Naive thymus-derived CD8-positive, alpha-beta T cell (primary cell): Measurements from ENCODE around the gene TANGO2. TPM values are rescaled to one million over a fixed set of nuclear protein-coding genes. Genes with fewer than 3 reads are reported as not detected.

Experiments used
- ATAC-seq, 2 donors: fragments of 150-1000 bp; cut with Tn5 transposase in 1 of 2; sonication (Bioruptor Pico), chemical (Tn5 transposase) in 1 of 2; 1 replicate in 1 of 2; 2 replicates in 1 of 2; pipeline ENCODE4 v1.10.0; 2021; ENCODE audit warnings: mild to moderate bottlenecking in 2 of 2, moderate library complexity in 2 of 2
- POLR2A ChIA-PET: fragments of 350-600 bp; sonication (Branson Sonifier 250); formaldehyde crosslinking; loops from one replicate; lab custom pipeline; 2021; ENCODE audit warnings: antibody characterized with exemption; lab: Charles Lee
- DNase-seq, 10 donors: peaks; one replicate each; pipeline versions ENCODE4 v3.0.0 to v3.0.0-alpha.2; 2020 to 2022
- H3K27ac Mint-ChIP-seq, 10 donors: one replicate each; pipeline ENCODE4 v1.8.0; 2020 to 2022; ENCODE audit warnings: mild to moderate bottlenecking in 10 of 10, mixed read lengths in 10 of 10, moderate library complexity in 4 of 10, inconsistent platforms in 1 of 10
- H3K27me3 Mint-ChIP-seq, 5 donors: one replicate each; pipeline ENCODE4 v1.8.0; 2021 to 2022; ENCODE audit warnings: mixed read lengths in 5 of 5
- H3K36me3 Mint-ChIP-seq, 3 donors: one replicate each; pipeline ENCODE4 v1.8.0; 2020 to 2022; ENCODE audit warnings: mixed read lengths in 3 of 3, mild to moderate bottlenecking in 2 of 3, inconsistent platforms in 1 of 3
- H3K4me1 Mint-ChIP-seq, 4 donors: one replicate each; pipeline ENCODE4 v1.8.0; 2021 to 2022; ENCODE audit warnings: mixed read lengths in 4 of 4
- H3K4me3 Mint-ChIP-seq, 10 donors: one replicate each; pipeline ENCODE4 v1.8.0; 2020 to 2022; ENCODE audit warnings: mild to moderate bottlenecking in 10 of 10, mixed read lengths in 10 of 10, moderate library complexity in 6 of 10, inconsistent platforms in 1 of 10
- H3K9me3 Mint-ChIP-seq, 9 donors: one replicate each; pipeline ENCODE4 v1.8.0; 2020 to 2022; ENCODE audit warnings: mixed read lengths in 9 of 9, mild to moderate bottlenecking in 3 of 9, inconsistent platforms in 1 of 9, moderate library complexity in 1 of 9
- polyA plus RNA-seq, 3 donors: library from polyadenylated mRNA; unstranded; fragments of 300-500 nt; fragmentation: Illumina TruSeq; gene quantifications; one replicate each; pipeline ENCODE4 v1.2.3, GENCODE V29; 2021
- total RNA-seq, 8 experiments: library from RNA in 2 of 8; stranded (reverse) in 2 of 8; gene quantifications; one replicate each; pipeline ENCODE4 v1.2.3 and lab custom pipeline; 2021 to 2026

Gene TANGO2
- total and polyA plus RNA-seq, 5 experiments from 2014 or later = 22.6 to 38.0 (median 36.2) TPM

DNA sequence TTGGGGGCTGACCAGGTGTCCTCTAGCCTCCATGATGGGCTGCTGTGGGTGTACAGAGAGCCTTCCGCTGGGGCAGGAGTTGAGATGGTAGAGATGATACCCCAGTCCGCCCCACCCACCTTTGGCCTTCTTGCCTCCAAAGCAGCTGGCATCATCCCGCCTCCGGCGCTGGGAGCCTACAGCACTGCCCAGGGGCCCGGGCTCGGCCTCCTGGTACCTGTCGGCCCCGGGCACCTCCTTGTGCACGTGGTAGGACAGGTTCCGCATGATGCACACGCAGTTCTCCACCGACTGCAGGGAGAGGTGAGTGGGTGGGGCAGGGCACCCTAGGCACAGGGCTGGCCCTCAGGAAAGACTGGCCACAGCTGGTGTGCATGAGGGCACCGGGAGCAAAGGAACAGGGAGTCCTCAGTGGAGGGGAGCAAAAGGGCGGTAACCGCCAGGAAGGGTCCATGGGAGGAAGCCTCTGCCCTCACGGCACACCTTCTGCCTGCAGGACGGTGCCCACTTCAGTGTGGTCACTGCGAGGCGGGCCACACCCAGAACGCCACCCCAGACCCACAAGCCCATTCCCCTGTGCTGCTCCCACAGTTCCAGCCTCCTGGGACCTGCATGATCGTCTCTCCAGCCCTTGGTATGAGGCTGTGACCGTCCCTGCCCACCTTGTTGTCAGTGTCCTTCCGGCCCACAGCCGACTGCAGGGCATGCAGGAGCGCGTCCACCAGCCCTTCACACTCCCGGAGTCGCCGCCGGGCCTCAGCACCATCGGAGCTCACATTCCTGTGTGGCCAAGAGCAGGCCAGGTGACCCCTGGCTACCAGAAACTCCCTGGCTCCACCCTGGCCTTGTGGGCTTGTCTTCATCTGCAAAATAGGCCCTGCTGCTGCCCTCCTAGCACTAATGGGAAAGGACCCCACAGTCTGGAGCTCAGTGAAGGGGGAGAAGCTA, 43.3 kb upstream of the TANGO2 start:
- H3K9me3 Mint-ChIP-seq = no peaks in the 10 kb centered on the region
- H3K4me3 Mint-ChIP-seq = no peak overlapping the region
- peaks cover 7 to 17% (median 11%) of the 10 kb centered on the region in 4 donors for H3K4me1 Mint-ChIP-seq
- H3K36me3 Mint-ChIP-seq = no peaks in the 10 kb centered on the region
- ATAC-seq = no peak
- DNase-seq = no peak
- no peak overlapping the region for H3K27ac Mint-ChIP-seq
- H3K27me3 Mint-ChIP-seq = no peaks in the 10 kb centered on the region
- POLR2A ChIA-PET = no interaction called here

- peaks cover 7 to 17% (median 11%) of the 10 kb centered on the region in 4 donors for H3K4me1 Mint-ChIP-seq
- POLR2A ChIA-PET = no interaction called here
- ATAC-seq = no peak
- no peaks in the 10 kb centered on the region for H3K27me3 Mint-ChIP-seq
- H3K9me3 Mint-ChIP-seq = no peaks in the 10 kb centered on the region
- no peak overlapping the region for H3K4me3 Mint-ChIP-seq
- H3K36me3 Mint-ChIP-seq = no peaks in the 10 kb centered on the region
- no peak overlapping the region for H3K27ac Mint-ChIP-seq
- no peak for DNase-seq
These were observed 42.2 kb upstream of the TANGO2 start for GRCh38 chr22:19978748-19979147.

DNA sequence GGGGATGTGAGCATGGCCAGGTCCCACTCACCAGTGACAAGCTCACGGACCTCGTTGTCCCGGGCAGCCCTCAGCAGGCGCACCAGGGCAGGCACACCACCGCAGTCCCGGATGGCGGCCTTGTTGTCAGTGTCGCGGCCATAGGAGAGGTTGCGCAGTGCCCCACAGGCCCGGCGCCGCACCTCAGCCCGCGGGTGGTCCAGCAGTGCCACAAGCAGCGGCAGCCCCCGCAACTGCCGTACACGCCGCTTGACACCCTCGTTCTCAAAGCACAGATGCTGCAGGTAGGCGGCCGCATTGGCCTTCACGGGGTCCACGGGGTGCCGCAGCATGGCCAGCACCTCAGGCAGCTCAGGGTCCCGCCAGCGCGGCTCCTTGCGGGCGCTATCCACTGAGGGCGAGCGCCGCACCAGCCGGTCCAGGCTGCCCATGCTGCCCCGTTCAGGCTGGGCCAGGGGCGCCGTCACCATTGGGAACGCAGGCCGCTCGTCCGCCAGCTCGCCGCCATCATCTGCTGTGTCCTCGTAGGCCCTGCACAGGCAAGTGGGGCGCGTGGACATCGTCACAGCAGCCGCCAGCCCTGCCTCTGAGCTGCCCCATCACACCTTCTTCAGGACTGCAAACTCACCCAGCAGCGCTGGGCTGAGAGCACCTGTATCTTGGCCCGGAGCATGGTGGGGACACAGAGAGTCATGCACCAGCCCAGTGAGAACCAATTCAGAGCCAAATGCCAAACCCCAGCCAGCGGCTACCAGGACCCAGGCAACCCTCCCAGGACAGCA, 41.0 kb upstream of the TANGO2 start:
- H3K27ac Mint-ChIP-seq = peak overlapping the region in 1 of 10 donors; percentile 4
- peaks cover 6 to 8% (median 8%) of the 10 kb centered on the region in 4 donors for H3K4me1 Mint-ChIP-seq
- POLR2A ChIA-PET = no interaction called here
- no peaks in the 10 kb centered on the region for H3K9me3 Mint-ChIP-seq
- H3K4me3 Mint-ChIP-seq = no peak overlapping the region
- DNase-seq (no peak), ATAC-seq (no peak)
- H3K27me3 Mint-ChIP-seq = no peaks in the 10 kb centered on the region
- no peaks in the 10 kb centered on the region for H3K36me3 Mint-ChIP-seq

GRCh38 chr22:19980766-19981165, 40.1 kb upstream of the TANGO2 start:
- H3K27me3 Mint-ChIP-seq = no peaks in the 10 kb centered on the region
- H3K4me1 Mint-ChIP-seq = peaks cover 3 to 6% (median 4%) of the 10 kb centered on the region in 4 donors
- no peak overlapping the region for H3K4me3 Mint-ChIP-seq
- ATAC-seq = no peak
- no peak overlapping the region for H3K27ac Mint-ChIP-seq
- H3K36me3 Mint-ChIP-seq = no peaks in the 10 kb centered on the region
- no peaks in the 10 kb centered on the region for H3K9me3 Mint-ChIP-seq
- no peak for DNase-seq
- POLR2A ChIA-PET = no interaction called here

GRCh38 chr22:19981171-19981960, 39.5 kb upstream of the TANGO2 start:
- Mint-ChIP-seq H3K9me3 (no peaks in the 10 kb centered on the region), H3K27me3 (no peaks in the 10 kb centered on the region), H3K36me3 (no peaks in the 10 kb centered on the region), H3K4me1 (peaks cover 3 to 10% (median 6%) of the 10 kb centered on the region in 4 donors), H3K4me3 (no peak overlapping the region), H3K27ac (no peak overlapping the region)
- ATAC-seq = no peak
- peak in 1 of 10 donors; percentile 35 for DNase-seq
- POLR2A ChIA-PET = no interaction called here

- Mint-ChIP-seq H3K27me3 (no peaks in the 10 kb centered on the region), H3K4me1 (peaks cover 3 to 12% (median 7%) of the 10 kb centered on the region in 4 donors), H3K4me3 (no peak overlapping the region), H3K9me3 (no peaks in the 10 kb centered on the region), H3K27ac (no peak overlapping the region), H3K36me3 (no peaks in the 10 kb centered on the region)
- no peak for ATAC-seq
- POLR2A ChIA-PET = no interaction called here
- peak in 1 of 10 donors; percentile 55 for DNase-seq
These were observed 38.7 kb upstream of the TANGO2 start for GRCh38 chr22:19981961-19982920.

DNA sequence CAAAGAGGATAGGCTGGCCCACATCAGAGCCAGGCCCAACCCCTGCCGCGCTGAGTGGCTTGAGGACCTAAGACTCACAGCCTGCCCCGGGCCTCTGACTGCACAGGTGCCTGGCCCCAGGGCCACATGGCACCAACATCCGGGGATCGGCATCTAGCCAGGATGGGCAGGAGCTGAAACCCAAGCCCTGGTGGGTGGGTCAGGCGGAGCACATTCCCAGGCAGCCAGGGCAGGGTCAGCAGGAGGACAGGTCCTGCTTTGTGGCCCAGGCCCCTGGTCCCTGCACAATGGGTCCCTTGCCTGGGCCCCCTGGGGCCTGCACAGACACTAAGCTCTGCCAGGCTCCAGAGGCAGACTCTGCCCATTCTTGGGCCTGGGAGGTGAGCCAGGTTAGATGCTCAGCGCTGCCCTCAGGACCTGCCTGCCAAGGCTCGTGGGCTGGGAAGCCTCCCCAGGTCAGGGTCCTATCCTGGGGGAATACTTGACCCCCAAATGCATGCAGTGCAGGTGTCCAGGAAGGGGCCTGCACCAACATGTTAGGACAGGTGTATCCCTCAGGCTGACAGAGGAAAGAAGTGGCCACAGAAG, 37.8 kb upstream of the TANGO2 start:
- Mint-ChIP-seq H3K36me3 (no peaks in the 10 kb centered on the region), H3K27me3 (no peaks in the 10 kb centered on the region), H3K9me3 (no peaks in the 10 kb centered on the region), H3K4me3 (no peak overlapping the region), H3K4me1 (peaks cover 3 to 12% (median 8%) of the 10 kb centered on the region in 4 donors), H3K27ac (no peak overlapping the region)
- peak in 1 of 10 donors; percentile 51 for DNase-seq
- POLR2A ChIA-PET = no interaction called here
- no peak for ATAC-seq

GRCh38 chr22:19983741-19984140, 37.2 kb upstream of the TANGO2 start:
- peak overlapping the region in 1 of 10 donors; percentile 38 for H3K4me3 Mint-ChIP-seq

DNA sequence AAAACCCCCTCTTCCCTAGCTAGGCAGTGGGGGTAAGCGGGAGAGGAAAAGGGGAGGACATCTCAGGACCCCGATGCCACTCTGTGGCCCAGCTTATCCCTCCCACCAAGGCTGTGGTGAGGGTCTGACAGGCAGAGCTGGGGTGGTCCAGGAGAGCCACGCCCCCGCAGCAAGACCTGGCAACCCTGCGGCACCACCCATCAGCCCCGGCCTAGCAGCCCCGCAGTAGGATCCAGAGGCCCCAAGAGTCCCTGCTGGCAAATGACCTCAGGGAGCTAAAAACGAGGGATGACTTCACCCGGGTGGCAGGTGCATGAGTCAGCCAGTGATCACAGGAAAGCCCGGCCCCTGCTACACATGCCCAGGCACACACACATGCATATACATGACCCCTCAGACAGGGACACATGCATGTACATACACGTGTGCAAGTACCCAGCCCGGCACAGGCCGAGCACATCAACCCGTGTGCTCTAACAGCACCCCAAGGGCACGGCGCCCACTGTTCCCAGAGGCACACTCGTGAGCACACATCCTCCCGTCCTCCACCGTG, 36.6 kb upstream of the TANGO2 start:
- peak in 1 of 10 donors; percentile 43 for DNase-seq
- POLR2A ChIA-PET = no interaction called here
- Mint-ChIP-seq H3K27ac (peak overlapping the region in 1 of 10 donors; percentile 29), H3K4me1 (peaks cover 3 to 12% (median 9%) of the 10 kb centered on the region in 4 donors), H3K36me3 (no peaks in the 10 kb centered on the region), H3K27me3 (no peaks in the 10 kb centered on the region), H3K9me3 (no peaks in the 10 kb centered on the region), H3K4me3 (peak overlapping the region in 1 of 10 donors; percentile 38)
- no peak for ATAC-seq

More at GRCh38 chr22:19983741-19984140, 37.2 kb upstream of the TANGO2 start:
- DNase-seq (peak in 1 of 10 donors; percentile 22), ATAC-seq (no peak)
- Mint-ChIP-seq H3K4me1 (peaks cover 3 to 12% (median 9%) of the 10 kb centered on the region in 4 donors), H3K27me3 (no peaks in the 10 kb centered on the region), H3K36me3 (no peaks in the 10 kb centered on the region), H3K27ac (no peak overlapping the region), H3K9me3 (no peaks in the 10 kb centered on the region)
- POLR2A ChIA-PET = no interaction called here

- Mint-ChIP-seq H3K36me3 (no peaks in the 10 kb centered on the region), H3K9me3 (no peaks in the 10 kb centered on the region), H3K4me1 (peaks cover 3 to 12% (median 9%) of the 10 kb centered on the region in 4 donors), H3K4me3 (peak overlapping the region; percentile 4 to 60 (median 19)), H3K27me3 (no peaks in the 10 kb centered on the region), H3K27ac (peak overlapping the region in 2 of 10 donors; percentile 5 to 25)
- no peak for DNase-seq
- no peak for ATAC-seq
- POLR2A ChIA-PET = no interaction called here
These were observed 35.8 kb upstream of the TANGO2 start for GRCh38 chr22:19984851-19985811.
